Upper lobe of left lung (tissue), 6 donors: ENCODE data around the gene FMR1. TPM values are rescaled to one million over a fixed set of nuclear protein-coding genes. Genes with fewer than 3 reads are reported as not detected.

Experiments used
- ATAC-seq, 2 donors: fragments of 200-7000 bp; cut with Tn5 transposase; one replicate each; pipeline ENCODE4 v1.9.1; 2022; ENCODE audit warnings: mild to moderate bottlenecking in 2 of 2, moderate library complexity in 2 of 2; ENCODE audit not compliant: low FRiP score in 2 of 2
- DNase-seq, 2 donors: peaks; one replicate each; pipeline ENCODE4 v3.0.0-alpha.2; 2019 to 2020
- H3K27ac ChIP-seq, 4 donors: fragments of 200-600 bp; sonication (generic); one replicate each; pipeline ENCODE4 v1.5.1; 2016 to 2019
- H3K27me3 ChIP-seq, 4 donors: fragments of 200-600 bp; sonication (generic); one replicate each; pipeline ENCODE4 v1.5.1; 2017 to 2019
- H3K36me3 ChIP-seq, 4 donors: fragments of 200-600 bp; sonication (generic); one replicate each; pipeline ENCODE4 v1.5.1; 2016 to 2019
- H3K4me1 ChIP-seq, 4 donors: fragments of 200-600 bp; sonication (generic); one replicate each; pipeline ENCODE4 v1.5.1; 2018 to 2019
- H3K4me3 ChIP-seq, 4 donors: fragments of 200-600 bp; sonication (generic); one replicate each; pipeline ENCODE4 v1.5.1; 2017 to 2019; ENCODE audit warnings: mild to moderate bottlenecking in 2 of 4, moderate library complexity in 1 of 4
- H3K9me3 ChIP-seq, 4 donors: fragments of 200-600 bp; sonication (generic); one replicate each; pipeline ENCODE4 v1.5.1; 2018 to 2019
- CTCF ChIP-seq, 6 experiments: fragments of 450-650 bp in 4 of 6; fragments of 200-600 bp in 2 of 6; sonication (generic) in 2 of 6; IDR thresholded peaks; one replicate each; pipeline ENCODE4 v1.5.1; 2016 to 2019; ENCODE audit warnings: antibody characterized with exemption in 6 of 6
- EP300 ChIP-seq, 4 donors: sonication (generic); formaldehyde crosslinking; IDR thresholded peaks; one replicate each; pipeline ENCODE4 v1.5.1; 2017; ENCODE audit warnings: antibody characterized with exemption in 4 of 4, control low read depth in 2 of 4
- POLR2A ChIP-seq, 4 donors: fragments of 450-650 bp; IDR thresholded peaks; one replicate each; pipeline ENCODE4 v1.5.1; 2016 to 2017; ENCODE audit warnings: antibody characterized with exemption in 4 of 4, mild to moderate bottlenecking in 2 of 4
- POLR2AphosphoS5 ChIP-seq, 2 donors: sonication (generic); formaldehyde crosslinking; IDR thresholded peaks; one replicate each; pipeline ENCODE4 v1.5.1; 2017; ENCODE audit warnings: antibody characterized with exemption in 2 of 2
- WGBS, 2 donors: methylation state at CpG; one replicate each; pipeline ENCODE4 v1.1.5; 2017 to 2018; 5-methylcytosine and 5-hydroxymethylcytosine counted together
- small RNA-seq, 4 donors: library from RNA; depleted of rRNA; stranded (forward); fragments of <200 nt; gene quantifications; one replicate each; pipeline ENCODE3, GENCODE V24; 2016
- total RNA-seq, 6 donors: library from RNA; depleted of rRNA in 4 of 6; stranded (reverse); fragments of >200 nt in 4 of 6; gene quantifications; one replicate each; pipeline versions ENCODE4 v1.1.0 to v1.2.1, GENCODE V29; 2016 to 2021
- donor health status: DM: no; HTN: no; CAD: no; lungs with moderate emphysema.
- donor health status: DM: no; HTN: yes; CAD: no; lungs with severe emphysema.

FMR1 gene
- total RNA-seq, 6 donors from 2014 or later: 29.2 to 76.4 (median 39.7) TPM

- Histone ChIP-seq H3K9me3 (no peaks in the 10 kb centered on the region), H3K36me3 (no peaks in the 10 kb centered on the region), H3K4me3 (no peak overlapping the region), H3K4me1 (no peaks in the 10 kb centered on the region), H3K27me3 (no peaks in the 10 kb centered on the region), H3K27ac (no peak overlapping the region)
- TF ChIP-seq EP300 (IDR thresholded peaks at IDR 0.05): no peak
- no peak for TF ChIP-seq CTCF (IDR thresholded peaks at IDR 0.05)
- no peak for TF ChIP-seq POLR2AphosphoS5 (IDR thresholded peaks at IDR 0.05)
- no peak for TF ChIP-seq POLR2A (IDR thresholded peaks at IDR 0.05)
- 68 to 88% methylated on average over 2 of the region's 2 CpGs for WGBS, 2 donors
- no peak for ATAC-seq
- DNase-seq: no peak
Observed at GRCh38 chrX:147960722-147961121, 49.0 kb downstream of the FMR1 start.

- H3K27ac ChIP-seq: no peak overlapping the region
- H3K4me1 ChIP-seq: no peaks in the 10 kb centered on the region
- TF ChIP-seq CTCF (IDR thresholded peaks at IDR 0.05) (no peak), POLR2A (IDR thresholded peaks at IDR 0.05) (no peak), POLR2AphosphoS5 (IDR thresholded peaks at IDR 0.05) (no peak), EP300 (IDR thresholded peaks at IDR 0.05) (no peak)
- no peak for ATAC-seq
- 59 to 62% methylated on average over 1 of the region's 1 CpG for WGBS, 2 donors
- H3K4me3 ChIP-seq: no peak overlapping the region
- H3K27me3 ChIP-seq: no peaks in the 10 kb centered on the region
- no peaks in the 10 kb centered on the region for H3K36me3 ChIP-seq
- H3K9me3 ChIP-seq: no peaks in the 10 kb centered on the region
- no peak for DNase-seq
Observed at GRCh38 chrX:147962476-147962875, 50.8 kb downstream of the FMR1 start.

- WGBS, 2 donors: 63 to 69% methylated on average over 2 to 6 of the region's 6 CpGs
- H3K4me1 ChIP-seq: no peaks in the 10 kb centered on the region
- H3K27me3 ChIP-seq: no peaks in the 10 kb centered on the region
- H3K36me3 ChIP-seq: no peaks in the 10 kb centered on the region
- DNase-seq (no peak), ATAC-seq (no peak)
- no peak for TF ChIP-seq CTCF (IDR thresholded peaks at IDR 0.05)
- no peak for TF ChIP-seq POLR2AphosphoS5 (IDR thresholded peaks at IDR 0.05)
- no peak for TF ChIP-seq POLR2A (IDR thresholded peaks at IDR 0.05)
- no peak for TF ChIP-seq EP300 (IDR thresholded peaks at IDR 0.05)
- no peak overlapping the region for H3K27ac ChIP-seq
- peaks cover 0 to 6% (median 0%) of the 10 kb centered on the region in 4 donors for H3K9me3 ChIP-seq
- H3K4me3 ChIP-seq: no peak overlapping the region
Observed at GRCh38 chrX:147978931-147979330, 67.2 kb downstream of the FMR1 start.

GRCh38 chrX:147981038-147981752, 69.5 kb downstream of the FMR1 start, which contains the start of gene FMR1NB:
Gene FMR1NB (plus strand): TSS chrX:147981337. CDS start chrX:147981403, 66 bp downstream.
- DNase-seq: no peak
- Histone ChIP-seq H3K4me1 (no peaks in the 10 kb centered on the region), H3K9me3 (peaks cover 0 to 6% (median 0%) of the 10 kb centered on the region in 4 donors), H3K4me3 (no peak within 1 kb of the TSS), H3K27ac (no peak within 1 kb of the TSS), H3K27me3 (no peaks in the 10 kb centered on the region), H3K36me3 (no peaks in the 10 kb centered on the region)
- WGBS, 2 donors: 90 to 92% methylated on average over 6 to 35 of the region's 35 CpGs
- no peak for TF ChIP-seq POLR2A (IDR thresholded peaks at IDR 0.05)
- no peak for ATAC-seq

Small RNAs within 50 kb of the gene (small RNA-seq; reads per million reads assigned to genes)
- 0 reads per million in 4 donors for gene RF02118

Other genes with a start within 250 kb of the FMR1 start
- gene FMR1NB, start 69.4 kb downstream of the FMR1 start, total RNA-seq: not detected